NT2/D1 (cell line): Measurements from ENCODE around the gene LARGE2.

ENCODE experiments used
- SUZ12 ChIP-seq: IDR thresholded peaks from 2 replicates; pipeline ENCODE4 v1.6.1; 2011; ENCODE audit not compliant: insufficient read length, insufficient read depth; ENCODE audit errors: extremely low read depth
- YY1 ChIP-seq: IDR thresholded peaks from 2 replicates; pipeline ENCODE4 v1.6.1; 2011; ENCODE audit not compliant: insufficient read length, insufficient read depth
- ZNF274 ChIP-seq: IDR thresholded peaks from 2 replicates; pipeline ENCODE4 v1.6.1; 2011; ENCODE audit warnings: mild to moderate bottlenecking, low read depth, low read length

DNA sequence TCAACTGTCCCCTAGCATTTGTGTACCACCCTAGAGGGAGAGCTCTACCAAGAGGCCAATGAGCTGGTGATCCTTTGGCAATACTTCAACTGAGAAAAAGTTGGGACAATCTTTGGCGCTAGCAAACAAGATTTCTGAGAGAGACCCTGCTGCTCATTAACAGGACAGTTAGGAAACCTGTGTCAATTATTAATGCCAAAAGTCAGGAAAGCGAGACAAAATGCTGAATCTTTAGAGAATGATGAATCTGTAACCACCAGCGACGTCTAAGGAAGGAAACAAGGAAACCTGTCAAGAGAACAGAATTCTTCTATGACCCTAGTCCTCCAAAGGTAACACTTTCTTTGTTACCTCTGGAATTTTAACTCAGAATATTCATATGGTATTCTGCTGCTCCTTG is 19.9 kb downstream of the LARGE2 start:
- TF ChIP-seq YY1 (no peak), ZNF274 (no peak), SUZ12 (no peak)
